GM21619 (cell line): Measurements from ENCODE around the gene ALDH18A1.

Experiments used
- ATAC-seq: cut with Tn5 transposase; IDR thresholded peaks from one replicate; pipeline ENCODE4 v1.9.1; 2021; ENCODE audit not compliant: unreplicated experiment

The ALDH18A1 gene

GRCh38 chr10:95558593-95559320, 97.8 kb downstream of the ALDH18A1 start:
- no peak for ATAC-seq

GRCh38 chr10:95556994-95557767, 99.3 kb downstream of the ALDH18A1 start:
- ATAC-seq: no peak
